Dermis blood vessel endothelial cell (primary cell): ENCODE data around the gene REC8. TPM values are rescaled to one million over a fixed set of nuclear protein-coding genes. Genes with fewer than 3 reads are reported as not detected.
A peak's percentile ranks its signal among the peaks of the same experiment; 100 is the strongest.
"Not testable (repeated sequence)": the region's sequence is repeated elsewhere in the genome, so short reads cannot be mapped to it uniquely, and the experiment has no call there.

Experiments
- DNase-seq: peaks from one replicate; pipeline ENCODE4 v3.0.0; 2010
- total RNA-seq: library from RNA; depleted of rRNA; stranded (reverse); fragments of >200 nt; gene quantifications from 2 replicates; pipeline ENCODE4 v1.2.3, GENCODE V29; 2014

The REC8 gene
- total RNA-seq, 1 donor from 2014 or later: 2.7 TPM

GRCh38 chr14:24206260-24207103 is 34.6 kb downstream of the REC8 start:
- no peak for DNase-seq

GRCh38 chr14:24207104-24207551 is 35.2 kb downstream of the REC8 start:
- no peak for DNase-seq

GRCh38 chr14:24207625-24208024 is 35.7 kb downstream of the REC8 start:
- no peak for DNase-seq

GRCh38 chr14:24211311-24211710 is 39.4 kb downstream of the REC8 start:
- DNase-seq: no peak

- DNase-seq: peak; percentile 99
Observed at GRCh38 chr14:24212924-24213865, 41.3 kb downstream of the REC8 start, which contains the start of gene CHMP4A. Gene CHMP4A (minus strand): TSS chr14:24213488. CDS start chr14:24213439, 49 bp downstream.

- DNase-seq: no peak
Observed at GRCh38 chr14:24213866-24214662, 42.2 kb downstream of the REC8 start.

GRCh38 chr14:24215495-24216344 is 43.8 kb downstream of the REC8 start, which contains the start of gene MDP1:
Gene MDP1 (minus strand): TSS chr14:24216066. CDS start chr14:24215955, 111 bp downstream.
- DNase-seq: peak; percentile 95

GRCh38 chr14:24216345-24216699 is 44.4 kb downstream of the REC8 start:
- no peak for DNase-seq

GRCh38 chr14:24216876-24217275 is 45.0 kb downstream of the REC8 start:
- not testable (repeated sequence) for DNase-seq

- no peak for DNase-seq
Observed at GRCh38 chr14:24219080-24219479, 47.2 kb downstream of the REC8 start.

- no peak for DNase-seq
Observed at GRCh38 chr14:24219521-24219920, 47.6 kb downstream of the REC8 start.

- DNase-seq: not testable (repeated sequence)
Observed at GRCh38 chr14:24222987-24223386, 51.1 kb downstream of the REC8 start.

GRCh38 chr14:24224618-24225071 is 52.8 kb downstream of the REC8 start:
- peak; percentile 96 for DNase-seq

- DNase-seq: no peak
Observed at GRCh38 chr14:24226473-24226872, 54.6 kb downstream of the REC8 start.

GRCh38 chr14:24228902-24229301 is 57.0 kb downstream of the REC8 start:
- DNase-seq: no peak

Other genes starting within 250 kb of the REC8 start
- gene DHRS4, start 218.3 kb upstream of the REC8 start, total RNA-seq: 36.4 and 42.9 TPM in 2 replicates
- gene DHRS4L2, start 183.2 kb upstream of the REC8 start, total RNA-seq: 11.6 and 12.6 TPM in 2 replicates
- 0.05 TPM in 1 of 2 replicates, not detected in the other for gene CARMIL3, start 120.1 kb upstream of the REC8 start, total RNA-seq
- not detected in 2 replicates for gene CPNE6, start 100.5 kb upstream of the REC8 start, total RNA-seq
- 5.8 and 10.5 TPM in 2 replicates for gene PCK2, start 77.8 kb upstream of the REC8 start, total RNA-seq
- 90.7 and 93.9 TPM in 2 replicates for gene DCAF11, start 57.3 kb upstream of the REC8 start, total RNA-seq
- 0.88 and 2.6 TPM in 2 replicates for gene NRL, start 57.1 kb upstream of the REC8 start, total RNA-seq
- gene FITM1, start 41.4 kb upstream of the REC8 start, total RNA-seq: 0.42 and 0.51 TPM in 2 replicates
- 167 TPM in 2 replicates for gene PSME1, start 35.9 kb upstream of the REC8 start, total RNA-seq
- 21.4 and 26.4 TPM in 2 replicates for gene EMC9, start 30.5 kb upstream of the REC8 start, total RNA-seq
- 108 and 110 TPM in 2 replicates for gene PSME2, start 25.5 kb upstream of the REC8 start, total RNA-seq
- 53.2 and 54.1 TPM in 2 replicates for gene RNF31, start 24.6 kb upstream of the REC8 start, total RNA-seq
- 37.8 and 55.5 TPM in 2 replicates for gene IRF9, start 10.8 kb upstream of the REC8 start, total RNA-seq
- gene IPO4, start 16.7 kb downstream of the REC8 start, total RNA-seq: 28.8 and 60.6 TPM in 2 replicates
- 63.5 and 82.5 TPM in 2 replicates for gene TM9SF1, start 23.4 kb downstream of the REC8 start, total RNA-seq
- not detected in 2 replicates for gene TSSK4, start 33.6 kb downstream of the REC8 start, total RNA-seq
- 36.8 and 39.3 TPM in 2 replicates for gene CHMP4A, start 41.4 kb downstream of the REC8 start, total RNA-seq
- 5.9 and 23.7 TPM in 2 replicates for gene MDP1, start 44.0 kb downstream of the REC8 start, total RNA-seq
- gene NEDD8, start 60.3 kb downstream of the REC8 start, total RNA-seq: 197 and 248 TPM in 2 replicates
- gene GMPR2, start 60.8 kb downstream of the REC8 start, total RNA-seq: 108 and 121 TPM in 2 replicates
- 68.4 and 71.7 TPM in 2 replicates for gene TINF2, start 70.5 kb downstream of the REC8 start, total RNA-seq
- 0.17 and 0.51 TPM in 2 replicates for gene TGM1, start 91.1 kb downstream of the REC8 start, total RNA-seq
- gene RABGGTA, start 99.5 kb downstream of the REC8 start, total RNA-seq: 27.9 and 28.6 TPM in 2 replicates
- gene DHRS1, start 127.7 kb downstream of the REC8 start, total RNA-seq: 10.6 and 16.7 TPM in 2 replicates
- 30.1 and 33.5 TPM in 2 replicates for gene NOP9, start 127.8 kb downstream of the REC8 start, total RNA-seq
- 4.6 and 7.5 TPM in 2 replicates for gene CIDEB, start 135.9 kb downstream of the REC8 start, total RNA-seq
- gene LTB4R2, start 138.1 kb downstream of the REC8 start, total RNA-seq: 5.9 and 9.7 TPM in 2 replicates
- gene LTB4R, start 139.4 kb downstream of the REC8 start, total RNA-seq: 3.5 and 3.6 TPM in 2 replicates
- gene ADCY4, start 163.0 kb downstream of the REC8 start, total RNA-seq: 68.4 and 138 TPM in 2 replicates
- gene RIPK3, start 167.9 kb downstream of the REC8 start, total RNA-seq: 4.7 and 5.8 TPM in 2 replicates
- gene NFATC4, start 196.1 kb downstream of the REC8 start, total RNA-seq: 8.8 and 11.1 TPM in 2 replicates
- gene NYNRIN, start 226.9 kb downstream of the REC8 start, total RNA-seq: 12.6 and 17.0 TPM in 2 replicates